HepG2 (cell line): ENCODE data around the gene SEPHS2. TPM values are rescaled to one million over a fixed set of nuclear protein-coding genes. Genes with fewer than 3 reads are reported as not detected.

Source experiments
- ARNT2 ChIP-seq: sonication (generic); formaldehyde crosslinking; IDR thresholded peaks from 2 replicates; pipeline ENCODE4 v1.8.0; 2022; ENCODE audit warnings: mild to moderate bottlenecking, low read depth, missing genetic modification reagents, moderate library complexity
- FIP1L1 ChIP-seq: fragments of 200-400 bp; formaldehyde crosslinking; IDR thresholded peaks from 2 replicates; pipeline ENCODE4 v1.6.1; 2018; ENCODE audit warnings: low read depth, mild to moderate bottlenecking, low read length, moderate library complexity, borderline replicate concordance; ENCODE audit not compliant: insufficient read depth
- FOXA1 ChIP-seq, 2 experiments: fragments of 450-650 bp in 1 of 2; sonication (generic) in 1 of 2; formaldehyde crosslinking in 1 of 2; IDR thresholded peaks; 2 replicates each; pipeline versions ENCODE4 v1.4.0 to v1.6.1; 2016 to 2020; ENCODE audit warnings: missing genetic modification reagents in 1 of 2
- MAFF ChIP-seq: IDR thresholded peaks from 2 replicates; pipeline ENCODE4 v1.6.1; 2011; ENCODE audit warnings: low read depth, low read length, improper control_type of control experiment
- NFE2L2 ChIP-seq: fragments of 150-350 bp; IDR thresholded peaks from 2 replicates; pipeline ENCODE4 v1.6.1; 2014; ENCODE audit warnings: low read length
- PAWR ChIP-seq: sonication (generic); formaldehyde crosslinking; IDR thresholded peaks from 2 replicates; pipeline ENCODE4 v1.4.0; 2020; ENCODE audit warnings: missing genetic modification reagents, mild to moderate bottlenecking, borderline replicate concordance
- SMAD1 ChIP-seq: sonication (generic); formaldehyde crosslinking; IDR thresholded peaks from 2 replicates; pipeline ENCODE4 v1.4.0; 2020; ENCODE audit warnings: missing genetic modification reagents, low read depth, mild to moderate bottlenecking, borderline replicate concordance
- SMYD3 ChIP-seq: sonication (generic); formaldehyde crosslinking; IDR thresholded peaks from 2 replicates; pipeline ENCODE4 v1.8.1; 2023; ENCODE audit warnings: mild to moderate bottlenecking, missing genetic modification reagents
- TMF1 ChIP-seq: sonication (generic); formaldehyde crosslinking; IDR thresholded peaks from 2 replicates; pipeline ENCODE4 v1.8.1; 2022; ENCODE audit warnings: low read depth, missing genetic modification reagents
- TP53 ChIP-seq: sonication (generic); formaldehyde crosslinking; conservative IDR thresholded peaks from 2 replicates; pipeline ENCODE4 v1.4.0; 2020; ENCODE audit warnings: missing genetic modification reagents
- ZFP37 ChIP-seq: sonication (generic); formaldehyde crosslinking; IDR thresholded peaks from 2 replicates; pipeline ENCODE4 v1.4.0; 2020; ENCODE audit warnings: missing genetic modification reagents, borderline replicate concordance
- ZNF274 ChIP-seq: sonication (generic); formaldehyde crosslinking; IDR thresholded peaks from 2 replicates; pipeline ENCODE4 v1.5.1; 2020; ENCODE audit warnings: mild to moderate bottlenecking, missing genetic modification reagents
- ZNF510 ChIP-seq: sonication (generic); formaldehyde crosslinking; IDR thresholded peaks from 2 replicates; pipeline ENCODE4 v1.4.0; 2020; ENCODE audit warnings: low read depth, mild to moderate bottlenecking, missing genetic modification reagents
- ZNF672 ChIP-seq: sonication (generic); formaldehyde crosslinking; IDR thresholded peaks from 2 replicates; pipeline ENCODE4 v1.8.1; 2022; ENCODE audit warnings: missing genetic modification reagents
- ZNF891 ChIP-seq: sonication (generic); formaldehyde crosslinking; IDR thresholded peaks from 2 replicates; pipeline ENCODE4 v1.5.0; 2020; ENCODE audit warnings: mild to moderate bottlenecking, missing genetic modification reagents
- polyA plus RNA-seq, 8 experiments: library from polyadenylated mRNA; depleted of rRNA in 3 of 8; stranded (reverse) in 7 of 8; unstranded in 1 of 8; fragments of >200 nt; fragmentation: Illumina TruSeq in 4 of 8; extraction: Trizol in 4 of 8; gene quantifications; 2 replicates each; pipeline versions ENCODE4 v1.2.1 to v1.2.3, GENCODE V29; 2011 to 2016; ENCODE audit warnings: low read depth in 4 of 8, missing spikeins in 1 of 8, mixed read lengths in 1 of 8; ENCODE audit not compliant: insufficient read depth in 1 of 8
- total RNA-seq, 5 experiments: library from RNA; depleted of rRNA; stranded (reverse); fragments of >200 nt; fragmentation: Illumina TruSeq; extraction: Trizol; gene quantifications; 2 replicates each; pipeline ENCODE4 v1.2.3, GENCODE V29; 2016; ENCODE audit warnings: low read depth in 1 of 5
- TF ChIP-seq, protein P1 (sequence below): sonication (generic); formaldehyde crosslinking; IDR thresholded peaks from 2 replicates; pipeline ENCODE4 v1.4.0; 2020; ENCODE audit warnings: mild to moderate bottlenecking, missing genetic modification reagents
- TF ChIP-seq, protein P2 (sequence below): sonication (generic); formaldehyde crosslinking; IDR thresholded peaks from 2 replicates; pipeline ENCODE4 v1.4.0; 2020; ENCODE audit warnings: missing genetic modification reagents
- TF ChIP-seq, protein P3 (sequence below): IDR thresholded peaks from 2 replicates; pipeline ENCODE4 v1.6.1; 2016; ENCODE audit warnings: missing genetic modification reagents, missing compliant biosample characterization
- TF ChIP-seq, protein P4 (sequence below): sonication (generic); formaldehyde crosslinking; IDR thresholded peaks from 2 replicates; pipeline ENCODE4 v1.5.1; 2020; ENCODE audit warnings: missing genetic modification reagents, mild to moderate bottlenecking, borderline replicate concordance
- TF ChIP-seq, protein P5 (sequence below): sonication (generic); formaldehyde crosslinking; IDR thresholded peaks from 2 replicates; pipeline ENCODE4 v1.8.0; 2022; ENCODE audit warnings: low read depth, missing genetic modification reagents
- TF ChIP-seq, protein P6 (sequence below): sonication (generic); formaldehyde crosslinking; IDR thresholded peaks from 2 replicates; pipeline ENCODE4 v1.4.0; 2020; ENCODE audit warnings: missing genetic modification reagents, low read depth, mild to moderate bottlenecking, borderline replicate concordance
- TF ChIP-seq, protein P7 (sequence below): fragments of 450-650 bp; IDR thresholded peaks from 2 replicates; pipeline ENCODE4 v1.6.1; 2016

SEPHS2 gene
- total and polyA plus RNA-seq, 2 of the 13 experiments (the other 11 are each of a cell fraction or from before 2014, with no cell fraction given): 20.7 to 127 TPM

DNA sequence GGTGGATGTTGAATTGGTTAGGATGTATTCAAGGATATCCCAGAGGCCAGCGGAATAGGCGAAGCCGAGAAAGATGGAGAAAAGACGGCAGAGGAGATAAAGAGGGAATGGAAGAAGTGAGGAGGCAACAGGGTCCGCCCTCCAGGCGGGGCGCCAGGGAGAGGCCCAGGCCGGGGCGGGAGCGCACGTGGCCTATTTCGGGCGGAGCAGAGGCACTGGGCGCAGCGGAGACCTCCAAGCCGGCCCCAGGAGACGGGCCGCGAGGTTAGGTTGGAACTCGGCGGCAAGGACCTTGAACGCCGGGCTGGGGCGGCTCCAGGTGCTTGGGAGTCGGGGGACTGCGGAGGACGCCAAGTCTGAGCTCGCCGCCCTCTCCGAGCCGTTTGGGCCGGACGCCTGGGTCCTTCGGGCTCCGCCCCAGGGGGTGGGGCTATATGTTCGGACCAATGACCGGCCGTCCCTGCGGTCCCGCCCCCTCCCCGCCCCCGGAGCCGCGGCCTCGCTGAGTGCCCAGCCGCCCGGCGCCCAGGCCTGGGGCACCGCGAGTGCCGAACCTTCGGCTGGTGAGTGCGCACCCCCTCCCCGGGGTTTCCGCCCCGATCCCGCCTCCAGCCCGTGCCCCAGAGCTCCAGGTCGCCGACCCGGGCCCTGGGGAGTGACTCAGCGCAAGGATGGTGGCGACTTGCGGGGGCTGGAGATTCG lies 38.4 kb downstream of the SEPHS2 start, which contains the start of gene ZNF771 (continued):
- TF ChIP-seq ARNT2 (CRISPR knock-in tag): peak; percentile 53; the same call in 1 of the 2 replicates
- no peak for TF ChIP-seq MAFF
- TF ChIP-seq ZNF274 (CRISPR knock-in tag): peak; percentile 95
- TF ChIP-seq TP53 (CRISPR knock-in tag): no peak
- TF ChIP-seq, protein P1, sequence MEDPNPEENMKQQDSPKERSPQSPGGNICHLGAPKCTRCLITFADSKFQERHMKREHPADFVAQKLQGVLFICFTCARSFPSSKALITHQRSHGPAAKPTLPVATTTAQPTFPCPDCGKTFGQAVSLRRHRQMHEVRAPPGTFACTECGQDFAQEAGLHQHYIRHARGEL (CRISPR knock-in tag): no peak
- TF ChIP-seq PAWR (CRISPR knock-in tag): no peak
- TF ChIP-seq ZNF891: peak; percentile 83
- TF ChIP-seq, protein P2, sequence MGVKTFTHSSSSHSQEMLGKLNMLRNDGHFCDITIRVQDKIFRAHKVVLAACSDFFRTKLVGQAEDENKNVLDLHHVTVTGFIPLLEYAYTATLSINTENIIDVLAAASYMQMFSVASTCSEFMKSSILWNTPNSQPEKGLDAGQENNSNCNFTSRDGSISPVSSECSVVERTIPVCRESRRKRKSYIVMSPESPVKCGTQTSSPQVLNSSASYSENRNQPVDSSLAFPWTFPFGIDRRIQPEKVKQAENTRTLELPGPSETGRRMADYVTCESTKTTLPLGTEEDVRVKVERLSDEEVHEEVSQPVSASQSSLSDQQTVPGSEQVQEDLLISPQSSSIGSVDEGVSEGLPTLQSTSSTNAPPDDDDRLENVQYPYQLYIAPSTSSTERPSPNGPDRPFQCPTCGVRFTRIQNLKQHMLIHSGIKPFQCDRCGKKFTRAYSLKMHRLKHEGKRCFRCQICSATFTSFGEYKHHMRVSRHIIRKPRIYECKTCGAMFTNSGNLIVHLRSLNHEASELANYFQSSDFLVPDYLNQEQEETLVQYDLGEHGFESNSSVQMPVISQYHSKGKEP (CRISPR knock-in tag): 0 out of 2 replicates have a peak, but pooled peaks have one; percentile 58
- peak; percentile 59; the same call in 1 of the 2 replicates for TF ChIP-seq SMYD3 (CRISPR knock-in tag)
- TF ChIP-seq, protein P3, sequence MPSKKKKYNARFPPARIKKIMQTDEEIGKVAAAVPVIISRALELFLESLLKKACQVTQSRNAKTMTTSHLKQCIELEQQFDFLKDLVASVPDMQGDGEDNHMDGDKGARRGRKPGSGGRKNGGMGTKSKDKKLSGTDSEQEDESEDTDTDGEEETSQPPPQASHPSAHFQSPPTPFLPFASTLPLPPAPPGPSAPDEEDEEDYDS: peak; percentile 85
- TF ChIP-seq, protein P4, sequence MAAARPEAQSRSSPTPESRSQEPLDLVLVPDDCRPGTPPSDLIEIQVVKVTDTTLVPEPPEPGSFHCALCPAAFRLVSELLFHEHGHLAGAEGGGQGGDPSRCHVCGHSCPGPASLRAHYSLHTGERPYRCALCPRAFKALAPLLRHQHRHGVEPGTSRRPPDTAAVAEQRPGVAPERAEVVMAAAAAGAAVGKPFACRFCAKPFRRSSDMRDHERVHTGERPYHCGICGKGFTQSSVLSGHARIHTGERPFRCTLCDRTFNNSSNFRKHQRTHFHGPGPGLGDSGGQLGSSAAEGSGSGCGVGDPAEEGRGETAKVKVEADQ (CRISPR knock-in tag): peak; percentile 96
- peak; percentile 97; the same call in 1 of the 2 replicates for TF ChIP-seq ZNF510 (CRISPR knock-in tag)
- TF ChIP-seq ZNF672 (CRISPR knock-in tag): 0 out of 2 replicates have a peak, but pooled peaks have one; percentile 38
- no peak for TF ChIP-seq ZFP37 (CRISPR knock-in tag)
- TF ChIP-seq, protein P5, sequence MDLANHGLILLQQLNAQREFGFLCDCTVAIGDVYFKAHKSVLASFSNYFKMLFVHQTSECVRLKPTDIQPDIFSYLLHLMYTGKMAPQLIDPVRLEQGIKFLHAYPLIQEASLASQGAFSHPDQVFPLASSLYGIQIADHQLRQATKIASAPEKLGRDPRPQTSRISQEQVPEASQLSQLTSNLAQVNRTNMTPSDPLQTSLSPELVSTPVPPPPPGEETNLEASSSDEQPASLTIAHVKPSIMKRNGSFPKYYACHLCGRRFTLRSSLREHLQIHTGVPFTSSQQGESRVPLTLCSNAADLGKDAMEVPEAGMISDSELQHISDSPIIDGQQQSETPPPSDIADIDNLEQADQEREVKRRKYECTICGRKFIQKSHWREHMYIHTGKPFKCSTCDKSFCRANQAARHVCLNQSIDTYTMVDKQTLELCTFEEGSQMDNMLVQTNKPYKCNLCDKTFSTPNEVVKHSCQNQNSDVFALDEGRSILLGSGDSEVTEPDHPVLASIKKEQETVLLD: peak; percentile 73; the same call in 1 of the 2 replicates
- 0 out of 2 replicates have a peak, but pooled peaks have one; percentile 62 for TF ChIP-seq FIP1L1
- TF ChIP-seq, protein P6, sequence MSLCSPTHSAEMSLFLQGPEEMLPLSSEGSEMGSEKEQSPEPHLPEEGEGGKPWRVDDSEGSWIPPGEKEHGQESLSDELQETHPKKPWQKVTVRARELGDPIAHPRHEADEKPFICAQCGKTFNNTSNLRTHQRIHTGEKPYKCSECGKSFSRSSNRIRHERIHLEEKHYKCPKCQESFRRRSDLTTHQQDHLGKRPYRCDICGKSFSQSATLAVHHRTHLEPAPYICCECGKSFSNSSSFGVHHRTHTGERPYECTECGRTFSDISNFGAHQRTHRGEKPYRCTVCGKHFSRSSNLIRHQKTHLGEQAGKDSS: peak; percentile 87; the same call in 1 of the 2 replicates
- peak; percentile 72; the same call in 1 of the 2 replicates for TF ChIP-seq SMAD1 (CRISPR knock-in tag)
- no peak for TF ChIP-seq NFE2L2
- TF ChIP-seq, protein P7, sequence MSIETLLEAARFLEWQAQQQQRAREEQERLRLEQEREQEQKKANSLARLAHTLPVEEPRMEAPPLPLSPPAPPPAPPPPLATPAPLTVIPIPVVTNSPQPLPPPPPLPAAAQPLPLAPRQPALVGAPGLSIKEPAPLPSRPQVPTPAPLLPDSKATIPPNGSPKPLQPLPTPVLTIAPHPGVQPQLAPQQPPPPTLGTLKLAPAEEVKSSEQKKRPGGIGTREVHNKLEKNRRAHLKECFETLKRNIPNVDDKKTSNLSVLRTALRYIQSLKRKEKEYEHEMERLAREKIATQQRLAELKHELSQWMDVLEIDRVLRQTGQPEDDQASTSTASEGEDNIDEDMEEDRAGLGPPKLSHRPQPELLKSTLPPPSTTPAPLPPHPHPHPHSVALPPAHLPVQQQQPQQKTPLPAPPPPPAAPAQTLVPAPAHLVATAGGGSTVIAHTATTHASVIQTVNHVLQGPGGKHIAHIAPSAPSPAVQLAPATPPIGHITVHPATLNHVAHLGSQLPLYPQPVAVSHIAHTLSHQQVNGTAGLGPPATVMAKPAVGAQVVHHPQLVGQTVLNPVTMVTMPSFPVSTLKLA: peak; percentile 82
- TF ChIP-seq FOXA1 (IDR thresholded peaks at IDR 0.05): no peak
- no peak for TF ChIP-seq FOXA1 (CRISPR knock-in tag; IDR thresholded peaks at IDR 0.05)
- TF ChIP-seq TMF1 (CRISPR knock-in tag): peak; percentile 69; the same call in 1 of the 2 replicates
